NOMO-1 treated with dmso at 0.1 percent for 144 hours (cell line): ENCODE results near the gene MINK1.
"Not testable (repeated sequence)": the region's sequence is repeated elsewhere in the genome, so short reads cannot be mapped to it uniquely, and the experiment has no call there.

Experiments used
- DNase-seq: peaks from one replicate; lab custom pipeline; 2025; ENCODE audit not compliant: unreplicated experiment; lab: John Stamatoyannopoulos, UW

MINK1 gene

DNA sequence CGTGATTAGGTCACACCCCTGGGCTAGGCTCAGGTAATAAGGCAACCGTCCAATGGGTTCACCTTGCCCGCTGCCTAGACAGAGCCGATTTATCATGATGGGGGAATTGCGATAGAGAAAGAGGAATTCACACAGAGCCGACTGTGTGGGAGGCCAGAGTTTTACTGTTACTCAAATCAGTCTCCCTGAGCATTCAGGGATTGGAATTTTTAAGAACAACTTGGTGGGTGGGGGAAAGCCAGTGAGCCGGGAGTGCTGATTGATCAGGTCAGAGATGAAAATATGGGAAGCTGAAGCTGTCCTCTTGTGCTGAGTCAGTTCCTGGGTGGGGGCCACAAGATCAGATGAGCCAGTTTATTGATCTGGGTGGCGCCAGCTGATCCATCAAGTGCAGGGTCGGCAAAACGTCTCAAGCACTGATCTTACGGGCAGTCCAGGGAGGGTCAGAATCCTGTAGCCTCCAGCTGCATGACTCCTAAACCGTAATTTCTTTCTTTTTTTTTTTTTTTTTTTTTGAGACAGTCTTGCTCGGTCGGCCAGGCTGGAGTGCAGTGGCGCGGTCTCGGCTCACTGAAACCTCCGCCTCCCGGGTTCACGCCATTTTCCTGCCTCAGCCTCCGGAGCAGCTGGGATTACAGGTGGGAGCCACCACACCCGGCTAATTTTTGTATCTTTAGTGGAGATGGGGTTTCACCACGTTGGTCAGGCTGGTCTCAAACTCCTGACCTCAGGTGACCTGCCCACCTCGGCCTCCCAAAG is 93.6 kb downstream of the MINK1 start:
- DNase-seq: not testable (repeated sequence)

DNA sequence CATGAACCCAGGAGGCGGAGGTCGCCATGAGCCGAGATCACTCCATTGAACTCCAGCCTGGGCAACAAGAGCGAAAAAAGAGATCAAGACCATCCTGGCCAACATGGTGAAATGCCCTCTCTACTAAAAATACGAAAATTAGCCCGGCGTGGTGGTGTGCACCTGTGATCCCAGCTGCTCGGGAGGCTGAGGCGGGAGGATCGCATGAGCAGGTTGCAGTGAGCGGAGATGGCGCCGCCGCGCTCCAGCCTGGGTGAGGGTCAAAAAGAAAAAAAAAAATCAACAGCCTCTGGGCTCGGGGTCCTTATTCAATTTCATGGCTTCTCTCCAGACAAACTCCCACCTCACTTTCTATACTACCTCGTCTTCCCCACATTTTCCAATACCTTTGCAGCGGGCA is 95.7 kb downstream of the MINK1 start:
- no peak for DNase-seq

DNA sequence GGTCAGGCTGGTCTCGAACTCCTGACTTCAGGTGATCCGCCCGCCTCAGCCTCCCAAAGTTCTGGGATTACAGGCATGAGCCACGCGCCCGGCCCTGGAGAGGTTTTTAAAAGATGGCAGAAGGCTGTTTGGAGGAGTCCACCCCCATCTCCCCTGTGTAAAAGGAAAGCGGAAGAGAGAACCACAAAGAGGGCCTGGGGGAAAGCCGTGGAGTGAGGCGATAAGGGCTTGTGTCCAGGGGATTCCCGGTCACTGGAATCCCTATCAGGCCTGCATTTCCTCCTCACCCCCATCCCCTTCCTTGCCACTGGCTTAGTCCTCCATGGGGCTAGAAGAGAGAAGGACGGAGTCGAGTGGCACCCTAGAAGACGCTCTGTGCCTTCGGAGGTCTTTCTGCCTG is 98.8 kb downstream of the MINK1 start, which contains the start of gene GP1BA:
Gene GP1BA, plus strand, starts transcription at position 315 of the 400 bp plus-strand sequence. CDS start 328 bp downstream, outside the sequence.
- DNase-seq: no peak

DNA sequence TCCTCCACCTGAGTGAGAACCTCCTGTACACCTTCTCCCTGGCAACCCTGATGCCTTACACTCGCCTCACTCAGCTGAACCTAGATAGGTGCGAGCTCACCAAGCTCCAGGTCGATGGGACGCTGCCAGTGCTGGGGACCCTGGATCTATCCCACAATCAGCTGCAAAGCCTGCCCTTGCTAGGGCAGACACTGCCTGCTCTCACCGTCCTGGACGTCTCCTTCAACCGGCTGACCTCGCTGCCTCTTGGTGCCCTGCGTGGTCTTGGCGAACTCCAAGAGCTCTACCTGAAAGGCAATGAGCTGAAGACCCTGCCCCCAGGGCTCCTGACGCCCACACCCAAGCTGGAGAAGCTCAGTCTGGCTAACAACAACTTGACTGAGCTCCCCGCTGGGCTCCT is 99.6 kb downstream of the MINK1 start:
- DNase-seq: no peak

DNA sequence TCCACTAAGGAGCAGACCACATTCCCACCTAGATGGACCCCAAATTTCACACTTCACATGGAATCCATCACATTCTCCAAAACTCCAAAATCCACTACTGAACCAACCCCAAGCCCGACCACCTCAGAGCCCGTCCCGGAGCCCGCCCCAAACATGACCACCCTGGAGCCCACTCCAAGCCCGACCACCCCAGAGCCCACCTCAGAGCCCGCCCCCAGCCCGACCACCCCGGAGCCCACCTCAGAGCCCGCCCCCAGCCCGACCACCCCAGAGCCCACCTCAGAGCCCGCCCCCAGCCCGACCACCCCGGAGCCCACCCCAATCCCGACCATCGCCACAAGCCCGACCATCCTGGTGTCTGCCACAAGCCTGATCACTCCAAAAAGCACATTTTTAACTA is 100.5 kb downstream of the MINK1 start:
- DNase-seq: no peak

DNA sequence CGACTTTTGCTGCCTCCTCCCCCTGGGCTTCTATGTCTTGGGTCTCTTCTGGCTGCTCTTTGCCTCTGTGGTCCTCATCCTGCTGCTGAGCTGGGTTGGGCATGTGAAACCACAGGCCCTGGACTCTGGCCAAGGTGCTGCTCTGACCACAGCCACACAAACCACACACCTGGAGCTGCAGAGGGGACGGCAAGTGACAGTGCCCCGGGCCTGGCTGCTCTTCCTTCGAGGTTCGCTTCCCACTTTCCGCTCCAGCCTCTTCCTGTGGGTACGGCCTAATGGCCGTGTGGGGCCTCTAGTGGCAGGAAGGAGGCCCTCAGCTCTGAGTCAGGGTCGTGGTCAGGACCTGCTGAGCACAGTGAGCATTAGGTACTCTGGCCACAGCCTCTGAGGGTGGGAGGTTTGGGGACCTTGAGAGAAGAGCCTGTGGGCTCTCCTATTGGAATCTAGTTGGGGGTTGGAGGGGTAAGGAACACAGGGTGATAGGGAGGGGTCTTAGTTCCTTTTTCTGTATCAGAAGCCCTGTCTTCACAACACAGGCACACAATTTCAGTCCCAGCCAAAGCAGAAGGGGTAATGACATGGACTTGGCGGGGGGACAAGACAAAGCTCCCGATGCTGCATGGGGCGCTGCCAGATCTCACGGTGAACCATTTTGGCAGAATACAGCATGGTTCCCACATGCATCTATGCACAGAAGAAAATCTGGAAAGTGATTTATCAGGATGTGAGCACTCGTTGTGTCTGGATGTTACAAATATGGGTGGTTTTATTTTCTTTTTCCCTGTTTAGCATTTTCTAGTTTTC is 101.2 kb downstream of the MINK1 start:
- peak; percentile 48 for DNase-seq

DNA sequence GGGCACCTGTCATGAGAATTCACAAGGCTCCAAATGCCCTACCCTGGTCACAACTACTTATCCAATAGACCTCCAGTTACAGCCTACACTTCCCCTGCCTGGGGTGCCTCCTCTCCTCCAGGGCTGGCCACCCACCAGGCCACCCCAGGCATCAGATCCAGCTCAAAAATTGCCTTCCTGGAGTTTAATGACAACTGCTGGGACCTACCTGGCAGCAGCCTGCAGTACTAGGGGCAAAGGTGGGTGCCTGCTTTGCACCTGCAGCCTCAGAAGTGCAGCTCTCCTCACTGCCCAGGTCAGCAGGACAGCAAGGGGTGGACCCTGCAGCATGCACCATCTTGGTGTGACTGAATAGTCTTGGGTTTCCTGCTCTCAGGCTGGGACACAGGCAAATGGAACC is 102.5 kb downstream of the MINK1 start:
- no peak for DNase-seq

DNA sequence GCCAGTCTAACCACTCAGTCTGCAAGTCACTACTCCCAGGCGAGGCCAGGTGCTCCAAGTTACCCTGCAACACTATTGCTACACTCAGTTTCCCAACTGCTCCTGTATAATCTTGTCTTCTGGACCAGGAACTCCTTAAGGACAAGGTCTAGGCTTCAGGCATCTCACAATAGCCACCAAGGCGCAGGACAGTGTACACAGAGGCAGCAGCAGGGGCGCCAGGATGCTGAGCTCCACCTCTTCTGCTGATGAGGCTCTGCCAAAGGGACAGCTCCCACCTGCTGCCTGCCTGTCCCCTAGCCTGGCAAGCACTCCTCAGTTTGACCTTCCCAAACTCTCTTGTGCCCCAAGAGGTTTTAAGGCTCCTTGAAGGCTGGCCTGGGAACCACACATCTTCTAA is 103.3 kb downstream of the MINK1 start:
- no peak for DNase-seq

DNA sequence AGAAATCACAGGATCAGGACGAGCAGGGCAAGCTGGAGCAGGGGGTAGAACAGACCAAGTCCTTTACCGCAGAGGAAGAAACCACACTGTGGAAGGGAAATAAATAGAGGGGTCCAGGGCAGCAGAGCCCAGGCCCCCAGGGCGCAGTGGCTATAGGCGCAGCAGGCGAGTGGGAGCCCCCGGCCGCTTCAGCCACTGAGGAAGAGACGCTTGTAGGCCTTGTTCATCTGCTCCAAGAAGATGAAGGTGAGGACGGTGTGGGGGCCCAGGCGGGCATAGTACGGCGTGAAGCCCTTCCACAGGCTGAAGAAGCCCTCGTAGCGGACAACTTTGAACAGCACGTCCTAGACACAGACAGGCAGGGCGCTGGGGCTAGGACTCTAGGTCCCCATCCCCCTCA is 104.4 kb downstream of the MINK1 start:
- DNase-seq: no peak

DNA sequence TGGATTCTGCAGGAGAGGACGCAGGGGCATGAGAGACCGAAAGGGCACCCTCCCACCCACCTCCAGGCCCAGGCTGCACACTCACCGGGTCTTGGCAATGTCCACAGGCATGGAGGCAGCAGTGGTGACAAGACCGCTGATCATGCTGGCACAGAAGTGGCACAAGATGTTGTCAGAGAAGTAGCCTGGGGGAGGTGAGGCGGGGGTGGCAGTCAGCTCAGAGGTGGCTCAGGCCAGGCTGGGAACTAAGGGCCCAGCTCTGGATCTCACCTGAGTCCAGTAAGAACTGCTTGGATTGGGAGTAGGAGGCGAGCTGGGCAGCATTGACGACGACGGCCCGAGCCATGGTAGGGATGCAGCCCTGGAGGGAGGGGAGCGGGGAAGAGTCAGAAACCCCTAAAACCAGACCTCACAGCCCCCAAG is 104.9 kb downstream of the MINK1 start:
- no peak for DNase-seq

DNA sequence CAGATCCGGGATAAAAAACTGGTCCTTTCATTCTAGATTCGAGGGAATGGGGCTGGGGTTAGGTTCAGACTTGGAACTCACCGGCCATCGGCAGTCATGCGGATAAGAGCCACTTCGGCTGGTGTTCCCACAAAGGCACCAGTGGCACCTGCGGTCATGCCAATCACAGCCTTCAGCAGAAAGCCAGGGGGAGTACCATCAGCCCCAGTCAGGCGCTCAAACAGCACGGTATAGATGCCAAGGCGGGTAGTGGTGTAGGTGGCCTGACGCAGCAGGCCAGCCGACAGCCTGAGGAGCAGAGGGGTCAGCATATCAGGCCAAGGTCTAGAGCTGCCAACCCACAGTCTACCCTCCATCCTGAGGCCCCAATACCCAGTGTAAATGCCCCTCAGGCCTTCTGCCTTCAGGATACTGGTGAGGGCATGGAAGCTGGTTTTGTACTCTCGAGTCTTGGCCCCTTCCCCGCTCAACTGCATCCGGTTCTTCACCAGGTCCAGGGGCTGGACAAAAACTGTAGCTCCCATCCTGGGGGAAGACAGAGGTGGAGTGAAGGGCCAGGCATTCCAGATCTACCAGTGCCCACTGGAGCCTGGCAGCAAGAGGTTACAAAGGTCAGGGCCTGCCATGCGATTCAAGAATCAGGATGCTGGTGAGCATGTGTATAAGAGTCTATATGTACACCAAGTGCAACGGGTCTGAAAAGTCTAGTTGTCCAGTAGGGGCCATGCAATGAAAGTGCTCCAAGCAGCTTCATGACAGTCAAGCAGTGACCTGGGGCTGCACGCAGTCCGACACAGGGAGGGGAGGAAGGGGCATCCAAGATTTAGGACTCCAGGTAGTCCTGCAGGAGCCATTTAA is 105.8 kb downstream of the MINK1 start:
- DNase-seq: no peak

DNA sequence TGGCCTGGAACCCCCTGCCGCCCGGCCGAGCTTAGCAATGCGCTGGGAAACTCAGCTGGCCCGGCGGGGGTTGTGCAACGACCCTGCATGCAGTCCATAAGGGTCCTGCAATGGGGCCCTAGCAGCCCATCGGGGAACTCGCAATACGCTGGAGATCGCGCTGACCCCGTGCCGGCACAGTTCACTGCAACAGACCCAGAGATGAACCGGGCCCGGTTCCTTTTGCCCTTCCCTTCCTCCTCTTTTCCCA is 106.3 kb downstream of the MINK1 start:
- DNase-seq: no peak

DNA sequence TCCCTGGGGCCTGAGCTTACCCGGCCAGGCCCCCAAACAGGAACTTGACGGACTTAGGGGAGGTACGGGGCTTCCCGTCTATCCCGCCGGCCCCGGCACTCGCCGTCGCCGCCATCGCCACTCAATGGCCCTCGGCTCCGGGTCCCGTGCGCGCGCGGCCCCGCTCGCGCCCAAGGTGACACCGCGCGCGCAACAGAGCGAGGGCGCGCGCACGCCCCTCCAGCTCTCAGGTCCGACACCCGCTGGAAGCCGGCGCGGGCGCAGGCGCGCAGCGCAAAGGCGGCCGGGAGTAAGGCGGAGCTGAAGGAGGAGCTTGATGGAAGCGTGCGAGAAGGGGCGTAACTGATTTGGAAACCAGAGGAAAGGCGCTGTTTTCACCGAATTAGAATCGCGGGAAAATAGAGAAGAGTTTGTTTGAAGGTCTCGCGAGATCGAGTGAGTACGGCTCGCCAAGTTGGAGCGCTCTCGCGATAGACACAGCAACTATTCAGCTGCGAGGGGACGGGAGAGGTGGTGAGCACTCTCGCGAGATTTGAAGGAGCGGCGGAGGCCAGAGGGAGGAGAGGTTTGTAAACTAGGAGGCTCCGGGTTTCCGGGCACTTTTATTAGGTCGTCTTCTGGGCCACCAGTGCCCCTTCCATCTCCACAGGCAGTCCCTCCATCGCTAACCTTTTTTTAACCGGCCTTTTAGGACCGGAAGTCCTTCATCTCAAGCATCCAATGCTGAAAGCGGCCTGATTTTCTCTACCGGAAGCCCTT is 106.8 kb downstream of the MINK1 start, which contains the start of the genes RNF167 and SLC25A11:
Gene RNF167, plus strand, starts transcription at position 473 of the 759 bp plus-strand sequence. CDS start 642 bp downstream, outside the sequence.
Gene SLC25A11, minus strand, starts transcription at position 251 of the 759 bp plus-strand sequence. Its CDS starts 136 bp downstream, at position 115.
- DNase-seq: peak; percentile 99

DNA sequence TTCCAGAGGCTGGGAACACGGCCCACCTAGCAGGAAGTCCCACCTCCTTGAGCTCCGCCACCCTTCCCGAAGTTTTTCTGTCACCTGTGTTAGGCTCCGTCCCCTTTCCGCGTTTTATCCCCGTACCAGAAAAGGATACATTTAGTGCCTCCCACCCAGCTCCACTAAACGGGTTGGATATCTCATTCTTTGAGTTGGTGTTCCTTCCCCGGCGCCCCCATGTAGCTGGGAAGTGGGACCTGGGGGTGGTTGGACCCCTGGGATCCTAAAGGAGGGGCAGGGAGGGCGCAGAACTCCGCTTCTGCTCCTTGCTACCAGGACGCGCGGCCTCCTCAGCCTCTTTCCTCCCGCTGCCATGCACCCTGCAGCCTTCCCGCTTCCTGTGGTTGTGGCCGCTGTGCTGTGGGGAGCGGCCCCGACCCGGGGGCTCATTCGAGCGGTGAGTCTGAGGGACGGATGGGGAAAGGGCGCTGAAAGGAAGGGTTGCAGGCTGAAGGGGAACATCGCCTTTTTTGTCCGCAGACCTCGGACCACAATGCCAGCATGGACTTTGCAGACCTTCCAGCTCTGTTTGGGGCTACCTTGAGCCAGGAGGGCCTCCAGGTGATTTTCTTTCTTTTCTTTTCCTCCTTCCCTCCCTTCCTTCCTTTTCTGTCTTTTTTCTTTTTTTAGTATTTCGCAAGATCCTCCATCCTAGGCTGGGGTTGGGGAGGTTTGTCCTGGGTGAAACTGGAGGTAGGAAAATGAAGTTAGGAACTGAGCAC is 107.6 kb downstream of the MINK1 start:
- no peak for DNase-seq

DNA sequence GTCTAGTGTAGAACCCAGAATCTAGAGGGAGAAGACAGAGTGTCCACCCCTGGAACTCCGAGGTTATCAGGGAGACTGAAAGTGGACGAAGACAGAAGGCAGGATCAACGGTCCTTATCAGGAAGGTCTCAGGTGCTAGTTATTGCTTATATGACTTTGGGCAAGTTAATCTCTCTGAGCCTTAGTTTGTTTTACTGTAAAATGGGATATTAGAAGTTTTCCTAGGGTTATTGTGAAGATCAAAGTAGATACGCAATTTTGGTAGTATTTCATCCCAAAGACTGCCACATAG is 108.1 kb downstream of the MINK1 start:
- DNase-seq: no peak

DNA sequence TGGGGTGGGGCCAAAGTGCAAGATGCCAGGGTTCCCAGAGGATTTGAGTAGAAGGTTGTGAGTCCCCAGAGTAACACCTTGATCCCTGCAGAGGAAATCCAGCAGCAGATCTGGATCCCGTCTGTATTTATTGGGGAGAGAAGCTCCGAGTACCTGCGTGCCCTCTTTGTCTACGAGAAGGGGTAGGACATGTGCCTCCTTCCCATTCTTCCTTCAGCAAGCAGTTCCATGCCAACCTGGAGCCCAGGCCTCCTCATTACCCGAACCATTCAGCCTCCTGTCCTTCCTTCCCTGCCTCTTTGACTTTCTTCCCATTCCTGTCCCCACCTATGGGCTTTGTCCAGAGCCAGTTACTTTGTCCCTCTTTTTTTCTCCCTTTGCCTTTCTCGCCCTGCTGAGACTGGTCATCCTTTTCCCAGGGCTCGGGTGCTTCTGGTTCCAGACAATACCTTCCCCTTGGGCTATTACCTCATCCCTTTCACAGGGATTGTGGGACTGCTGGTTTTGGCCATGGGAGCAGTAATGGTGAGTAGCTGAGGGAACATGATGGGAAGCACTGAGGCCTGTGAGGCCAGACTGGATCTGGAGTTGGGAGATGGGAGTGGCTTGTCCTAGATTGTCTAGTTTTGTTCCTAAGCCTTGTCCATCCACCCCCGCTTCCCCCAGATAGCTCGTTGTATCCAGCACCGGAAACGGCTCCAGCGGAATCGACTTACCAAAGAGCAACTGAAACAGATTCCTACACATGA is 109.8 kb downstream of the MINK1 start:
- DNase-seq: no peak

DNA sequence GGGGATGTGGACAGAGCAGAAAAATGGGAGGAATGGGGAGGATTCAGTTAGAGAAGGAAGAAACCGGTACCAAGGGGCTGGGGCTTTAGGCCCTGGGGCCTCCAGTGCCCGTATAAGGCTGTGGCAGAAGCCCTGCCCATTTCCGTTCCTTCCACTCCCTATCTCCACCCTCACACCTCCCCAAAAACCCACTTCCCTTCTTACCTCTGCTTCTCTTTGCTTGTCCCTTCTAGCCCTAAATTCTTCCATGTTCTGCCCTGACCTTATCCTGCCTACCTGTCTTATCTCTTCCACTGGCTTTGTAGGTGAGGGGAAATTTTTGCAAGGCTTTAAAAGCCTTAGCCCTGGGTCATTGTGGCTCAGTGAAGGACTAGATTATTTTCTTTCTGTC is 111.0 kb downstream of the MINK1 start:
- peak; percentile 80 for DNase-seq

DNA sequence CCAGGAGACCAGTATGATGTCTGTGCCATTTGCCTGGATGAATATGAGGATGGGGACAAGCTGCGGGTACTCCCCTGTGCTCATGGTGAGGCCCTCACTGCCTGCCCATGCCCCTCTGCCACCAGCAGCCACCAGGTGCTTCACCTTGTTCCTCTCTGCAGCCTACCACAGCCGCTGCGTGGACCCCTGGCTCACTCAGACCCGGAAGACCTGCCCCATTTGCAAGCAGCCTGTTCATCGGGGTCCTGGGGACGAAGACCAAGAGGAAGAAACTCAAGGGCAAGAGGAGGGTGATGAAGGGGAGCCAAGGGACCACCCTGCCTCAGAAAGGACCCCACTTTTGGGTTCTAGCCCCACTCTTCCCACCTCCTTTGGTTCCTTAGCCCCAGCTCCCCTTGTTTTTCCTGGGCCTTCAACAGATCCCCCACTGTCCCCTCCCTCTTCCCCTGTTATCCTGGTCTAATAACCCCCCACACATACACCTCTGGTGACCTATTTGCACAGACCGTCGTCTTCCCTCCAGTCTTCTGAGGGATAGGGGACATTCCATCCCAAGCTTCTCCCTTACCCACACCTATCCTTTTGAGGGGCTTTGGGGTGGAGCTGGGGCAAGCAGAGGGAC is 111.5 kb downstream of the MINK1 start:
- no peak for DNase-seq
